BJ (cell line): ENCODE measurements around the gene SMO. TPM values are rescaled to one million over a fixed set of nuclear protein-coding genes. Genes with fewer than 3 reads are reported as not detected.
"Not testable (repeated sequence)": the region's sequence is repeated elsewhere in the genome, so short reads cannot be mapped to it uniquely, and the experiment has no call there.

ENCODE experiments used
- CTCF ChIA-PET: fragments of 350-600 bp; formaldehyde crosslinking; extraction: SDS; loops from one replicate; lab custom pipeline; 2021; ENCODE audit warnings: antibody characterized with exemption, inconsistent platforms; lab: Yijun Ruan, JAX
- POLR2A ChIA-PET: fragments of 300-600 bp; sonication (Branson Sonifier 250); formaldehyde crosslinking; extraction: SDS; loops from one replicate; lab custom pipeline; 2021; ENCODE audit warnings: antibody characterized with exemption; lab: Charles Lee
- DNase-seq: peaks from one replicate; pipeline ENCODE4 v3.0.0-alpha.2; 2011; ENCODE audit warnings: low read depth
- H3K27me3 ChIP-seq: 2 replicates; pipeline ENCODE4 v1.6.0; 2011; ENCODE audit warnings: low read length; ENCODE audit not compliant: control insufficient read depth, insufficient read depth
- H3K36me3 ChIP-seq: 2 replicates; pipeline ENCODE4 v1.5.1; 2011; ENCODE audit warnings: low read length; ENCODE audit not compliant: control insufficient read depth, insufficient read depth
- H3K4me3 ChIP-seq: 2 replicates; pipeline ENCODE4 v1.5.1; 2011; ENCODE audit warnings: low read depth, mild to moderate bottlenecking, control low read depth, low read length
- CTCF ChIP-seq: IDR thresholded peaks from 2 replicates; pipeline ENCODE4 v1.5.1; 2011; ENCODE audit warnings: low read depth, mild to moderate bottlenecking, control low read depth, inconsistent platforms, low read length, moderate library complexity; ENCODE audit not compliant: insufficient read depth
- polyA plus RNA-seq: library from polyadenylated mRNA; depleted of rRNA; stranded (reverse); fragments of >200 nt; gene quantifications from 2 replicates; pipeline ENCODE4 v1.2.3, GENCODE V29; 2011

SMO gene
- polyA plus RNA-seq, 1 experiment = 10.8 TPM

GRCh38 chr7:129245533-129245932, 57.1 kb downstream of the SMO start:
- H3K27me3 ChIP-seq = no peaks in the 10 kb centered on the region
- POLR2A ChIA-PET = no interaction called here
- no peak for TF ChIP-seq CTCF
- CTCF ChIA-PET = no interaction called here
- H3K36me3 ChIP-seq = no peaks in the 10 kb centered on the region
- no peak overlapping the region for H3K4me3 ChIP-seq
- DNase-seq = no peak

- POLR2A ChIA-PET = no interaction called here
- TF ChIP-seq CTCF = no peak
- no peak overlapping the region for H3K4me3 ChIP-seq
- H3K27me3 ChIP-seq = no peaks in the 10 kb centered on the region
- CTCF ChIA-PET = interaction anchor here (0.6 to 0.7 kb wide), 3 partner anchors 25 to 712 kb away, joined by 3 read pairs; no protein-coding TSS in a partner anchor
- H3K36me3 ChIP-seq = no peaks in the 10 kb centered on the region
- DNase-seq = no peak
These were observed 58.7 kb downstream of the SMO start for GRCh38 chr7:129247087-129247486.

- Histone ChIP-seq H3K27me3 (no peaks in the 10 kb centered on the region), H3K36me3 (no peaks in the 10 kb centered on the region), H3K4me3 (no peak overlapping the region)
- no peak for DNase-seq
- no peak for TF ChIP-seq CTCF
- POLR2A ChIA-PET = no interaction called here
- CTCF ChIA-PET = interaction anchor here (0.6 to 4.8 kb wide), 3 partner anchors 14 to 55 kb away, joined by 3 to 19 read pairs (median 3); no protein-coding TSS in a partner anchor
These were observed 63.7 kb downstream of the SMO start for GRCh38 chr7:129252128-129252527.

GRCh38 chr7:129252603-129253002, 64.2 kb downstream of the SMO start:
- H3K4me3 ChIP-seq, DNase-seq, POLR2A ChIA-PET, H3K27me3 ChIP-seq, H3K36me3 ChIP-seq: not testable (repeated sequence)
- CTCF ChIA-PET = interaction anchor here (0.7 to 4.8 kb wide), 2 partner anchors 15 to 34 kb away, joined by 3 to 19 read pairs; no protein-coding TSS in a partner anchor

GRCh38 chr7:129255800-129256199, 67.4 kb downstream of the SMO start:
- no peak for TF ChIP-seq CTCF
- H3K4me3 ChIP-seq = no peak overlapping the region
- no peak for DNase-seq
- ChIA-PET POLR2A (no interaction called here), CTCF (interaction anchor here (3.4 kb wide), 1 partner anchor 15 kb away, joined by 18 read pairs; no protein-coding TSS in a partner anchor)
- no peaks in the 10 kb centered on the region for H3K36me3 ChIP-seq
- H3K27me3 ChIP-seq = no peaks in the 10 kb centered on the region

- no peak for DNase-seq
- Histone ChIP-seq H3K27me3 (no peaks in the 10 kb centered on the region), H3K36me3 (no peaks in the 10 kb centered on the region), H3K4me3 (no peak overlapping the region)
- ChIA-PET CTCF (interaction anchor here (3.4 kb wide), 1 partner anchor 15 kb away, joined by 18 read pairs; no protein-coding TSS in a partner anchor), POLR2A (no interaction called here)
- no peak for TF ChIP-seq CTCF
These were observed 67.8 kb downstream of the SMO start for GRCh38 chr7:129256221-129256620.
